GM12892 (cell line): ENCODE results near the gene FAM107B.
"Not testable (repeated sequence)": the region's sequence is repeated elsewhere in the genome, so short reads cannot be mapped to it uniquely, and the experiment has no call there.

Source experiments
- DNase-seq: peaks from one replicate; pipeline ENCODE4 v3.0.0; 2011; ENCODE audit not compliant: insufficient read length
- FAIRE-seq: peaks from 2 replicates; lab custom pipeline; 2011; peaks lifted over from hg19 to GRCh38; lab: Jason Lieb, UNC
- POLR2A ChIP-seq: IDR thresholded peaks from 2 replicates; pipeline ENCODE4 v1.6.1; 2011; ENCODE audit warnings: low read depth, low read length, control low read depth
- POLR2AphosphoS5 ChIP-seq: IDR thresholded peaks from 2 replicates; pipeline ENCODE4 v1.6.1; 2011; ENCODE audit warnings: low read depth, low read length, control low read depth
- TAF1 ChIP-seq: IDR thresholded peaks from 2 replicates; pipeline ENCODE4 v1.6.1; 2011; ENCODE audit warnings: low read depth, mild to moderate bottlenecking, control low read depth, low read length, borderline replicate concordance

FAM107B gene

GRCh38 chr10:14594878-14595525, 179.7 kb downstream of the FAM107B start:
- no peak for TF ChIP-seq POLR2AphosphoS5
- TF ChIP-seq POLR2A, result 0 out of 2 replicates have a peak, but pooled peaks have one; percentile 7
- DNase-seq (no peak), FAIRE-seq (no peak)

DNA sequence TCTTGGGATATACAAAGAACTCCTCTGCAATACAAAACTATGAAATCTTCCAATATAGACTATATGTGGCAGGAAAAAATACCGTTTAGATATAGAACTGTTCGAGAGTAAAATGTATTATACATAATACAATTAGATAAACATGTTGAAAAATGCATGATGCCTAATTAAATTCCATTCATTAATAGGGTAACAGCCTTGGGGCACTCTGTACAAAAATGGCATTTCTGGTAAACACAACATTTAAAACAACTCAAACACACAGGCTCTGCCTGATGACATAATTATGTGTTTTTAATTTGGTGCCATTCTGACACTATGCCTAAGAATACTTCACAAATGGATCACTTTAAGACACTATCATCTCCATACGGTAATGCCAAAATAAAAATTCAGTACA, 180.9 kb downstream of the FAM107B start:
- DNase-seq (no peak), FAIRE-seq (no peak)
- TF ChIP-seq POLR2A, result no peak
- no peak for TF ChIP-seq POLR2AphosphoS5
- TF ChIP-seq TAF1, result no peak

- TF ChIP-seq POLR2AphosphoS5 (peak; percentile 39; the same call in 1 of the 2 replicates), POLR2A (peak; percentile 47; the same call in 1 of the 2 replicates), TAF1 (no peak)
- FAIRE-seq (no peak), DNase-seq (no peak)
These were observed 182.1 kb downstream of the FAM107B start for GRCh38 chr10:14592566-14592965.

DNA sequence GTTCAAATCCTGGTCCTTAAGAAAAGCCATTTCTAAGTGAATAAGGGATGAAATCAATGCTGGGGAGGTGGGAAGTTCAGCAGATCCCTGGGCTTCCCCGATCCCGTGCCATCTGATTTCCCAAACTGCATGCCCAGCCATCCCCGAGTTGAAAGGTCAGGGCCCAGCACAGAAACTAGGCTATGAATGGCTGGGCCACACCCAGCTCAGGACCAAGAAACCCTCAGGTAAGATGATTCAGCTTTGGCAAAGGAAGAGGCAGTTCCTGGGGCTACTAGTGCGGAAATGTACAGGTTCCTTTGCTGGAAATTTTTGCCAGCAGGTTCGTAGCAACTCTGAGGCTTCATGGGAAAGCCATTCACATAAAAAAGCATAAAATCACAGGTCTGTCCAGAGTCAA, 182.7 kb downstream of the FAM107B start:
- TF ChIP-seq TAF1 (no peak), POLR2AphosphoS5 (peak; percentile 40; the same call in 1 of the 2 replicates)
- FAIRE-seq (no peak), DNase-seq (no peak)

DNA sequence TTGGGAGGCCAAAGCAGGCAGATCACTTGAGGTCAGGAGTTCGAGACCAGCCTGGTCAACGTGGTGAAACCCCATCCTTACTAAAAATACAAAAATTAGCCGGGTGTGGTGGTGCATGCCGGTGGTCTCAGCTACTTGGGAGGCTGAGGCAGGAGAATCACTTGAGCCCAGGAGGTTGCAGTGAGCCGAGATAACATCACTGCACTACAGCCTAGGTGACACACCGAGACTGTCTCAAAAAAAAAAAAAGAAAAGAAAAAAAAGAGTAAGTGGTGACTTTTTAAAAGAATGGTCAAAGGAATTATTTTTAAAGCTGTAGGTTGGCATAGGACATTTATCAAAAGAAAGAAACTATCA, 185.8 kb downstream of the FAM107B start:
- FAIRE-seq, DNase-seq: not testable (repeated sequence)

DNA sequence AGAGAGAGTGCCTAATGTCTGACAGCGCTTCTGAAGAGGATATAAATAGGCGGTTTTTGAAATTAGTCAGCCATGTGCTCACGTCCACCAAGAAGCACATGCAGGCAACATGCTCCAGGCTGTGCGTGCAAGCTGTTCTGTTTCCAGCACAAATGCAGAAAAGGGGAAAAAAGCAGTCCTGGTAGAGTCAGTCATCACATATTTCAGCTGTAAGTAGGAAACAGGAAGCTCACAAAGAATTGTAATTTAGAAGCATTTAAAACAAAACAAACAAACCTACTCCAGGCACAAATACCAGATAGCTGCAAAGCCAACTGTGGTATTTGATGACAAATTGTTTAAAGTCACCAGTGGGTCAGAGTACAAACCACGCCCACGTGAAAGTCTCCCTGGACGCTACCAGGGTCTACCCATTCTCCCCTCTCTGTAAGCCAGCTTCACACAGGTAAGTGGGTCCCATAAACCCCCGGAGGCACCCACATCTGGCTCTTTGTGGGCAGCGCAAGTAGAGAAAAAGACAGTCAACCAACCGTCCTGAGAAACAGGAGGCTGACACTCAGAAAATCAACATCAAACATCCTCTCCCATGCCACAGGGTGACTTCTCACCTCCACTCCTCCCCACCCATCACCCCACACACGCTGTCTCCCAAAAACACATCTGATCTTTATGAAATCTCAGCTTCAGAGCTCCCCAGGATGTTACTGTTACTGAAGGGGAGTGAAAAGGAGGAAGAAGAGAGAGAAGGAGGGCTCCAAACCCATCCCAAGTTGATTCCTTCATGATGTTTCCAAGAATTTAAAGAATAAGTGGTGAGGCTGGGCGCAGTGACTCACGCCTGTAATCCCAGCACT, 186.4 kb downstream of the FAM107B start:
- FAIRE-seq (peak; percentile 91), DNase-seq (no peak)
- peak; percentile 32 for TF ChIP-seq POLR2AphosphoS5
- TF ChIP-seq POLR2A, result no peak

- FAIRE-seq (no peak), DNase-seq (no peak)
- TF ChIP-seq POLR2A (peak; percentile 47; the same call in 1 of the 2 replicates), POLR2AphosphoS5 (peak; percentile 9; the same call in 1 of the 2 replicates), TAF1 (no peak)
These were observed 187.1 kb downstream of the FAM107B start for GRCh38 chr10:14587540-14588083.

- DNase-seq, result no peak
- TF ChIP-seq TAF1 (no peak), POLR2A (peak; percentile 44; the same call in 1 of the 2 replicates)
These were observed 187.8 kb downstream of the FAM107B start for GRCh38 chr10:14586901-14587300.

DNA sequence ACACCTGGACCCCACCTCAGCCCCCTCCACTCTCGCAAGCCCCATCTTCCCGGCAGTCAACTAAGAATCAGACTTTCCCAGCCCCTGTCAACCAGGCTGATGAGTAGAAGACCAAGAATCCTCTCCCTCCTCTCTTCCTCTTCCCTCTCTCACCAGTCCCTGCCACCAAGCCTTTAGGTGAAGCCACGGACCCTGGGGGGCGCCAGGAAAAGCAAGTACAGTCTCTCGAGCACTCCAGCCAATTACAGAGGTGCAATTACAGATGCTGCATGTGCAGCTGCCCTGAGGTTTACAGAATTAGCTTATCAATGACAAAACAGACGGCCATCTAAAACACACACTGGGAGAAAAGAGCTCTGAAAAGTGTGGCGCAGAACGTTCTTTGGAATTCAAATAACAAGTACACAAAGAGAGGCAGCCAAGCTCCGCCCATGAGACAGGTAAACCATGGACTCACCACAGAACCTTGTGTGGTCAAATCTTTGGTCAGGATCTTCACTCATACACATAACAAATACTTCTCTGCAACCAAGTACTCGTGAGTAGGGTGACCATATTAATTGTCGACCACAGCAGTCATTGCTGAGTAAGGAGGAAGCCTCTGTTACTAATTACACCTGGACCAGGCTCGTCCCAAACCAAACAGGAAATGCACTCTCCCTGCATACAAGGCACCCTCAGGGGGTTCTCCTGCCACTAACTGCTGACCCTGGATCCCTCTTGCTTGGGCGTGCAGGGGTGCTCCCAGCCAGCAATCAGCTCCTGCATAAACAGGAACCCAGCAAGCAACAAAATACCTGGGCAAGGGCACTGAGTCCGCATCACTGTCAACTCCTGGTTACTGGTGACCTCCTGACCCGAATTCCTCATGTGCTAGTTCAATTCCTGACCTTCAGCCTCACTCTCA, 189.2 kb downstream of the FAM107B start:
- TF ChIP-seq TAF1 (no peak), POLR2A (0 out of 2 replicates have a peak, but pooled peaks have one; percentile 41), POLR2AphosphoS5 (peak; percentile 48; the same call in 1 of the 2 replicates)
- DNase-seq (no peak), FAIRE-seq (no peak)

More at GRCh38 chr10:14586901-14587300, 187.8 kb downstream of the FAM107B start:
- no peak for FAIRE-seq

- FAIRE-seq (peak; percentile 71), DNase-seq (no peak)
- TF ChIP-seq POLR2A (0 out of 2 replicates have a peak, but pooled peaks have one; percentile 27), POLR2AphosphoS5 (peak; percentile 40; the same call in 1 of the 2 replicates), TAF1 (no peak)
These were observed 190.0 kb downstream of the FAM107B start for GRCh38 chr10:14584661-14585060.

- FAIRE-seq (no peak), DNase-seq (no peak)
- TF ChIP-seq TAF1, result no peak
These were observed 190.7 kb downstream of the FAM107B start for GRCh38 chr10:14583967-14584366.
